K562 (cell line): ENCODE measurements around the gene MGAT4D. TPM values are rescaled to one million over a fixed set of nuclear protein-coding genes. Genes with fewer than 3 reads are reported as not detected.
A peak's percentile ranks its signal among the peaks of the same experiment; 100 is the strongest.

ENCODE experiments used
- CBX3 ChIP-seq, 2 experiments: IDR thresholded peaks; 1 replicate in 1 of 2; 2 replicates in 1 of 2; pipeline ENCODE4 v1.6.1; 2012; ENCODE audit warnings: inconsistent platforms in 2 of 2, low read length in 2 of 2, borderline replicate concordance in 1 of 2, control low read depth in 1 of 2
- ILF3 ChIP-seq: fragments of 450-650 bp; IDR thresholded peaks from 2 replicates; pipeline ENCODE4 v1.6.1; 2018; ENCODE audit warnings: antibody characterized with exemption, mild to moderate bottlenecking, moderate library complexity, borderline replicate concordance
- MLLT1 ChIP-seq, 2 experiments: fragments of 450-650 bp; IDR thresholded peaks; 2 replicates each; pipeline ENCODE4 v1.6.1; 2016
- NCOA1 ChIP-seq: fragments of 450-650 bp; IDR thresholded peaks from 2 replicates; pipeline ENCODE4 v1.6.1; 2016; ENCODE audit warnings: low read depth
- SOX6 ChIP-seq: fragments of 450-650 bp; IDR thresholded peaks from 2 replicates; pipeline ENCODE4 v1.6.1; 2014; ENCODE audit warnings: mild to moderate bottlenecking
- ZBTB49 ChIP-seq: sonication (generic); formaldehyde crosslinking; IDR thresholded peaks from 2 replicates; pipeline ENCODE4 v1.8.0; 2022; ENCODE audit warnings: missing genetic modification reagents, mild to moderate bottlenecking, borderline replicate concordance
- ZNF449 ChIP-seq: fragments of 250-450 bp; sonication (Bioruptor Pico); IDR thresholded peaks from 2 replicates; pipeline ENCODE4 v1.8.0; 2022; ENCODE audit warnings: moderate library complexity, mild to moderate bottlenecking, inconsistent platforms
- polyA plus RNA-seq, 8 experiments: library from polyadenylated mRNA; depleted of rRNA in 4 of 8; stranded (reverse) in 5 of 8; unstranded in 3 of 8; fragments of >200 nt; fragmentation: Nextera tagmentation in 2 of 8; fragmentation: Illumina TruSeq in 1 of 8; extraction: Ambion mirVana in 2 of 8; extraction: Trizol in 1 of 8; gene quantifications; 2 replicates each; pipeline versions ENCODE4 v1.2.1 to v1.2.3, GENCODE V29; 2011 to 2014; ENCODE audit warnings: inconsistent platforms in 1 of 8, missing spikeins in 1 of 8
- total RNA-seq, 7 experiments: library from RNA; depleted of rRNA in 6 of 7; stranded (reverse); fragments of >200 nt in 6 of 7; fragmentation: Illumina TruSeq in 2 of 7; extraction: Trizol in 2 of 7; gene quantifications; 2 replicates each; pipeline versions ENCODE4 v1.2.1 to v1.2.3, GENCODE V29; 2011 to 2021; ENCODE audit warnings: low replicate concordance in 1 of 7

Gene MGAT4D
- total and polyA plus RNA-seq, 9 of the 15 experiments (the other 6 are each of a cell fraction or from before 2014, with no cell fraction given) = not detected

- TF ChIP-seq MLLT1 (IDR thresholded peaks at IDR 0.05) = no peak
- peak; percentile 67; the same call in 1 of the 2 replicates for TF ChIP-seq SOX6
- 0 out of 2 replicates have a peak, but pooled peaks have one; percentile 17 for TF ChIP-seq ZNF449
- no peak for TF ChIP-seq ILF3
- no peak for TF ChIP-seq CBX3 (IDR thresholded peaks at IDR 0.05; ENCODE audit: borderline replicate concordance in 1 of 2, low read length in 2 of 2)
- TF ChIP-seq ZBTB49 (CRISPR knock-in tag) = no peak
- no peak for TF ChIP-seq NCOA1
Measured at GRCh38 chr4:140427919-140428471, 70.1 kb downstream of the MGAT4D start (continued).
